Smooth muscle cell (in vitro differentiated cells): ENCODE measurements around the gene PRR27. TPM values are rescaled to one million over a fixed set of nuclear protein-coding genes. Genes with fewer than 3 reads are reported as not detected.
A peak's percentile ranks its signal among the peaks of the same experiment; 100 is the strongest.

ENCODE experiments used
- DNase-seq: peaks from one replicate; lab custom pipeline; 2025; ENCODE audit not compliant: unreplicated experiment; lab: John Stamatoyannopoulos, UW
- H2AFZ ChIP-seq: fragments of 200-600 bp; sonication (generic); 2 replicates; pipeline ENCODE4 v1.6.0; 2016; ENCODE audit warnings: antibody characterized with exemption, low read depth, mild to moderate bottlenecking
- H3F3A ChIP-seq: fragments of 200-600 bp; sonication (generic); 2 replicates; pipeline ENCODE4 v1.6.0; 2017; ENCODE audit warnings: antibody characterized with exemption, low read depth
- H3K27ac ChIP-seq: fragments of 200-600 bp; sonication (generic); 2 replicates; pipeline ENCODE4 v1.5.1; 2016; ENCODE audit warnings: low read depth, mild to moderate bottlenecking
- H3K27me3 ChIP-seq: fragments of 200-600 bp; sonication (generic); 2 replicates; pipeline ENCODE4 v1.6.1; 2016; ENCODE audit warnings: low read depth, mild to moderate bottlenecking
- H3K36me3 ChIP-seq: fragments of 200-600 bp; sonication (generic); 2 replicates; pipeline ENCODE4 v1.5.1; 2016; ENCODE audit warnings: low read depth
- H3K4me1 ChIP-seq: fragments of 200-600 bp; sonication (generic); 2 replicates; pipeline ENCODE4 v1.5.1; 2016; ENCODE audit warnings: low read depth
- H3K4me2 ChIP-seq: fragments of 200-600 bp; sonication (generic); 2 replicates; pipeline ENCODE4 v1.6.0; 2016; ENCODE audit warnings: mild to moderate bottlenecking
- H3K4me3 ChIP-seq: fragments of 200-600 bp; sonication (generic); 2 replicates; pipeline ENCODE4 v1.5.1; 2016; ENCODE audit warnings: mild to moderate bottlenecking
- H3K79me2 ChIP-seq: fragments of 200-600 bp; sonication (generic); 2 replicates; pipeline ENCODE4 v1.6.0; 2016; ENCODE audit warnings: low read depth, mild to moderate bottlenecking
- H3K9ac ChIP-seq: fragments of 200-600 bp; sonication (generic); 2 replicates; pipeline ENCODE4 v1.6.0; 2016; ENCODE audit warnings: low read depth
- H3K9me3 ChIP-seq: fragments of 200-600 bp; sonication (generic); replicated peaks from 2 replicates; pipeline ENCODE4 v1.5.1; 2016; ENCODE audit warnings: low read depth
- H4K20me1 ChIP-seq: fragments of 200-600 bp; sonication (generic); 2 replicates; pipeline ENCODE4 v1.6.0; 2016; ENCODE audit warnings: low read depth
- WGBS: methylation state at CpG from one replicate; pipeline ENCODE4 v1.1.7; 2016; ENCODE audit warnings: low lambda C conversion rate; 5-methylcytosine and 5-hydroxymethylcytosine counted together
- polyA plus RNA-seq: library from polyadenylated mRNA; unstranded; fragments of >200 nt; fragmentation: Nextera tagmentation; extraction: Ambion mirVana; gene quantifications from 2 replicates; pipeline ENCODE4 v1.2.1, GENCODE V29; 2016
- total RNA-seq: library from RNA; depleted of rRNA; stranded (reverse); fragments of >200 nt; gene quantifications from 2 replicates; pipeline ENCODE4 v1.2.3, GENCODE V29; 2014
- TF ChIP-seq, protein P1 (sequence below): fragments of 200-600 bp; sonication (generic); IDR thresholded peaks from 2 replicates; pipeline ENCODE4 v1.5.1; 2017; ENCODE audit warnings: borderline replicate concordance, mild to moderate bottlenecking, antibody characterized with exemption; ENCODE audit not compliant: insufficient read depth, poor library complexity, severe bottlenecking

PRR27 gene
- total and polyA plus RNA-seq, 2 experiments from 2014 or later: not detected

DNA sequence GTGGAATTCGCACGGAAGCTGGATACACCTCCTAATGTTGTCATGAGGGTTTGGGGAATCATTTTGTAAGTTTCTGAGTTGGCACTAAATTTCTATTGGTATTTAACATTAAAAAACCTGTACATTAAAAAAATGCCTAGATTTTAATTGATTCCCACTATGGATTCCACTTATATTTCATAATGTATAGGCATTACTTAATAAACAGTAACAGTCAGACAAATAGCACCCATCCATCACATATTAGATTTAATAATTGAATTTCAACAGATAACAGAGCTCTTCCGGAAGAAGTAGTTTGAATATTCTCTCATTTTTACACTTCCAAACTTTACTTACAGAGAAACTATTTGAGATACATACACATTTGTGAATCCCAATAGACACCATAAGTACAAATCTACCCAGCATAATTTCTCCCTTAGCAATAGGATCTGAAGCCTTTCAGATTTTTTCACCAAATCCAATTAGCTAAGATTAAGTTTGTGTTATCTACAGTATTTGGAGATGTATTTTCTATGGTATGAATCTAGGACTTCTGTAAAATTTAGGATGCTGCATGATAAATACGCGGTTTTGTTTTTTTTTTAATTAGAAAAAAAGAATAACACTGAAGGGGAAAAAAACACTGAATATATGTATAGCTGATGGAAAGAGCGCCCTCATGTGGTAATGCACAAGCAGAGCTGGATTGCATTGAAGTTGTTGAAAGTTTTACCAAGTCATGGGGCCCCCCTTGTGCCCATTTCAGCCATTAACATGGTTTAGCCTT is 29.3 kb downstream of the PRR27 start:
- no peaks in the 10 kb centered on the region for H3K27me3 ChIP-seq
- H3K4me1 ChIP-seq: peaks cover 3% of the 10 kb centered on the region
- H3K4me2 ChIP-seq: peak overlapping the region; percentile 58
- H2AFZ ChIP-seq: peak overlapping the region; percentile 69
- TF ChIP-seq, protein P1, sequence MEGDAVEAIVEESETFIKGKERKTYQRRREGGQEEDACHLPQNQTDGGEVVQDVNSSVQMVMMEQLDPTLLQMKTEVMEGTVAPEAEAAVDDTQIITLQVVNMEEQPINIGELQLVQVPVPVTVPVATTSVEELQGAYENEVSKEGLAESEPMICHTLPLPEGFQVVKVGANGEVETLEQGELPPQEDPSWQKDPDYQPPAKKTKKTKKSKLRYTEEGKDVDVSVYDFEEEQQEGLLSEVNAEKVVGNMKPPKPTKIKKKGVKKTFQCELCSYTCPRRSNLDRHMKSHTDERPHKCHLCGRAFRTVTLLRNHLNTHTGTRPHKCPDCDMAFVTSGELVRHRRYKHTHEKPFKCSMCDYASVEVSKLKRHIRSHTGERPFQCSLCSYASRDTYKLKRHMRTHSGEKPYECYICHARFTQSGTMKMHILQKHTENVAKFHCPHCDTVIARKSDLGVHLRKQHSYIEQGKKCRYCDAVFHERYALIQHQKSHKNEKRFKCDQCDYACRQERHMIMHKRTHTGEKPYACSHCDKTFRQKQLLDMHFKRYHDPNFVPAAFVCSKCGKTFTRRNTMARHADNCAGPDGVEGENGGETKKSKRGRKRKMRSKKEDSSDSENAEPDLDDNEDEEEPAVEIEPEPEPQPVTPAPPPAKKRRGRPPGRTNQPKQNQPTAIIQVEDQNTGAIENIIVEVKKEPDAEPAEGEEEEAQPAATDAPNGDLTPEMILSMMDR: peak; percentile 77
- no peak overlapping the region for H3K27ac ChIP-seq
- H4K20me1 ChIP-seq: no peaks in the 10 kb centered on the region
- no peaks in the 10 kb centered on the region for H3K9me3 ChIP-seq
- no peak for DNase-seq
- no peak overlapping the region for H3K9ac ChIP-seq
- H3K4me3 ChIP-seq: no peak overlapping the region
- H3F3A ChIP-seq: no peaks in the 10 kb centered on the region
- no peaks in the 10 kb centered on the region for H3K79me2 ChIP-seq
- no peaks in the 10 kb centered on the region for H3K36me3 ChIP-seq
- WGBS: 50% methylated on average over 6 of the region's 6 CpGs

DNA sequence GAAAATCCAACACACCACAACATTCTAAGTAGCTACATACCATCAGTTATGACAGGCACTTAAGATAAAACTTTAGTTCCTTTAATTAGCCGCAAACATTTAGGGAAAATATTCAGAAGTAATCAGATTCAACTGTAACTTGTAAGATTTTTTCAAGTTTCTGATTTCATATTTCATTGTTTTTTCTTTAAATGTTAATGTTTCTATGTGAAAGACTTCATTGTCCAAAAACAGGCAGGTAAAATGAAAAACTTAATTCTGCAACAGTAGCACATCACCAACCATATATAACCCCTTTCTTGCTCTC is 29.9 kb downstream of the PRR27 start:
- H3K4me3 ChIP-seq: no peak overlapping the region
- peak overlapping the region; percentile 69 for H2AFZ ChIP-seq
- peaks cover 3% of the 10 kb centered on the region for H3K4me1 ChIP-seq
- H3K36me3 ChIP-seq: no peaks in the 10 kb centered on the region
- H3F3A ChIP-seq: no peaks in the 10 kb centered on the region
- H4K20me1 ChIP-seq: no peaks in the 10 kb centered on the region
- WGBS: 70% methylated on average over 1 of the region's 1 CpG
- H3K4me2 ChIP-seq: peak overlapping the region; percentile 58
- H3K27me3 ChIP-seq: no peaks in the 10 kb centered on the region
- H3K9ac ChIP-seq: no peak overlapping the region
- DNase-seq: no peak
- TF ChIP-seq, protein P1: no peak
- H3K79me2 ChIP-seq: no peaks in the 10 kb centered on the region
- no peak overlapping the region for H3K27ac ChIP-seq
- H3K9me3 ChIP-seq: no peaks in the 10 kb centered on the region

DNA sequence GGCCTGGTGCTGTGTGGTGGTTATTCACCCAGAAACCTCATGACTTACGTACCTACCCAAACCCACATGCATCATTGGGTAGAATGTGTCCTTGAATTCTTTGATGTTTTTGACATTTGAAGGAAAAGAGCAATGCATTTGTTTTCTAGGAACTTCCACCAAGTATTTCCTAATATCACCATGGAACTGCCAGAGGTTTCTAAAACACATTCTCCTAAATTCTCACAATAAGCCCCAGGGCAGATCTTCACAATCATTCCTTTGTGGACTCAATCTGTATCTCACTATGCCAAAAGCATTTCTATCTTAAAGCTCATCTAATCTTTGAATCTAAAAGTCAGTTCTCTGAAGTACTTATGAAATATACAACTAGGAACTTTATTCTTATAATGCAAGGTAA is 33.2 kb downstream of the PRR27 start:
- no peak overlapping the region for H3K4me2 ChIP-seq
- no peaks in the 10 kb centered on the region for H3K27me3 ChIP-seq
- no peaks in the 10 kb centered on the region for H3K36me3 ChIP-seq
- H3K4me3 ChIP-seq: no peak overlapping the region
- H4K20me1 ChIP-seq: no peaks in the 10 kb centered on the region
- 85% methylated on average over 1 of the region's 1 CpG for WGBS
- no peaks in the 10 kb centered on the region for H3F3A ChIP-seq
- H3K9me3 ChIP-seq: no peaks in the 10 kb centered on the region
- H2AFZ ChIP-seq: no peak overlapping the region
- no peak overlapping the region for H3K27ac ChIP-seq
- peaks cover 3% of the 10 kb centered on the region for H3K4me1 ChIP-seq
- H3K9ac ChIP-seq: no peak overlapping the region
- no peak for DNase-seq
- H3K79me2 ChIP-seq: no peaks in the 10 kb centered on the region
- TF ChIP-seq, protein P1: no peak

DNA sequence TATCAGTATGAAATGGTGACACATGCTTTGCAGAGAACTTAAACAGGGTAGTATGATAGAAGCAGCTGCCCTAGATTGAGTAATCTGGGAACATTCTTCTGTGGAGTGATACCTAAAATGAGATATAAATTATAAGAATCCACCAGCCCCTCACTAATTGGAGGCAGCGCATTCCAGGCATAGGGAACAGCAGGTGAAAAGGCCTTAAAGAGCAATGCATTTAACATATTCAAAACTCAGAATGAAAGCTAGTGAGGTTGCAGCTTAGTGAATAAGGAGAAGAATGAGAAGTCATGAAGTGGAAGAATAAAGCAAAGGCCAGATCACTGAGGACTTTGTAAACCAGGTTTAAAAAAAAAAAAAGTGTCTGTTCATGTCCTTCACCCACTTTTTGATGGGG is 36.5 kb downstream of the PRR27 start:
- TF ChIP-seq, protein P1: no peak
- Histone ChIP-seq H3K9me3 (no peaks in the 10 kb centered on the region), H4K20me1 (no peaks in the 10 kb centered on the region), H3K79me2 (no peaks in the 10 kb centered on the region), H3K27ac (no peak overlapping the region), H3K4me1 (no peaks in the 10 kb centered on the region), H3K27me3 (no peaks in the 10 kb centered on the region), H3K4me3 (no peak overlapping the region), H3K36me3 (no peaks in the 10 kb centered on the region), H3K9ac (no peak overlapping the region), H3F3A (no peaks in the 10 kb centered on the region), H3K4me2 (no peak overlapping the region), H2AFZ (no peak overlapping the region)
- DNase-seq: no peak
- WGBS: 97% methylated on average over 1 of the region's 1 CpG
